Esophagus squamous epithelium (tissue), 5 donors: ENCODE data around the gene ZNF57. TPM values are rescaled to one million over a fixed set of nuclear protein-coding genes. Genes with fewer than 3 reads are reported as not detected.
"Not testable (repeated sequence)": the region's sequence is repeated elsewhere in the genome, so short reads cannot be mapped to it uniquely, and the experiment has no call there.

Source experiments
- DNase-seq: peaks from one replicate; lab custom pipeline; 2025; lab: John Stamatoyannopoulos, UW
- H3K27ac ChIP-seq, 4 donors: fragments of 200-600 bp; sonication (generic); one replicate each; pipeline ENCODE4 v1.5.1; 2016 to 2019; ENCODE audit warnings: mild to moderate bottlenecking in 1 of 4
- H3K27me3 ChIP-seq, 4 donors: fragments of 200-600 bp; sonication (generic); 1 replicate in 3 of 4; 2 replicates in 1 of 4; pipeline versions ENCODE4 v1.5.1 to v1.6.0; 2017 to 2021; ENCODE audit warnings: antibody characterized with exemption in 1 of 4
- H3K36me3 ChIP-seq, 3 donors: fragments of 200-600 bp; sonication (generic); one replicate each; pipeline ENCODE4 v1.5.1; 2016 to 2019
- H3K4me1 ChIP-seq, 3 donors: fragments of 200-600 bp; sonication (generic); one replicate each; pipeline ENCODE4 v1.5.1; 2017 to 2019
- H3K4me3 ChIP-seq, 4 donors: fragments of 200-600 bp; sonication (generic); 1 replicate in 3 of 4; 2 replicates in 1 of 4; pipeline ENCODE4 v1.5.1; 2016 to 2019; ENCODE audit warnings: mild to moderate bottlenecking in 2 of 4, moderate library complexity in 1 of 4
- H3K9me3 ChIP-seq, 3 donors: fragments of 200-600 bp; sonication (generic); one replicate each; pipeline ENCODE4 v1.5.1; 2016 to 2019
- CTCF ChIP-seq, 6 experiments: fragments of 450-650 bp in 4 of 6; fragments of 200-600 bp in 2 of 6; sonication (generic) in 2 of 6; IDR thresholded peaks; one replicate each; pipeline ENCODE4 v1.5.1; 2016 to 2019; ENCODE audit warnings: antibody characterized with exemption in 6 of 6, mild to moderate bottlenecking in 4 of 6, moderate library complexity in 4 of 6
- POLR2A ChIP-seq, 4 donors: fragments of 450-650 bp; IDR thresholded peaks; one replicate each; pipeline ENCODE4 v1.6.1; 2017; ENCODE audit warnings: antibody characterized with exemption in 4 of 4, mild to moderate bottlenecking in 4 of 4, moderate library complexity in 3 of 4
- WGBS, 2 donors: methylation state at CpG; one replicate each; pipeline ENCODE4 v1.1.5; 2018; 5-methylcytosine and 5-hydroxymethylcytosine counted together
- intact Hi-C: fragments of 100-400 bp; cut with DNase I; formaldehyde crosslinking; loops from one replicate; pipeline ENCODE4 v1.15.0; 2022
- total RNA-seq, 4 donors: library from RNA; depleted of rRNA; stranded (reverse); fragments of >200 nt; gene quantifications; one replicate each; pipeline ENCODE4 v1.1.0, GENCODE V29; 2016
- donor health status: DM: yes; HTN: yes; CAD: no.

ZNF57 gene
- total RNA-seq, 4 donors from 2014 or later: 7.2 to 13.7 (median 9.8) TPM

- intact Hi-C loops: no loop called here
- Histone ChIP-seq H3K27ac (no peak overlapping the region), H3K36me3 (no peaks in the 10 kb centered on the region), H3K27me3 (no peaks in the 10 kb centered on the region), H3K4me3 (no peak overlapping the region), H3K4me1 (peaks cover 0 to 11% (median 0%) of the 10 kb centered on the region in 3 donors), H3K9me3 (peaks cover 0 to 10% (median 7%) of the 10 kb centered on the region in 3 donors)
- DNase-seq: no peak
- TF ChIP-seq CTCF (IDR thresholded peaks at IDR 0.05): no peak
- no peak for TF ChIP-seq POLR2A (IDR thresholded peaks at IDR 0.05)
- 81 to 85% methylated on average over 13 to 14 of the region's 14 CpGs for WGBS, 2 donors
These were observed 16.9 kb upstream of the ZNF57 start for GRCh38 chr19:2883686-2884439.

- Histone ChIP-seq H3K9me3 (peaks cover 0 to 1% (median 0%) of the 10 kb centered on the region in 3 donors), H3K36me3 (no peaks in the 10 kb centered on the region), H3K27me3 (no peaks in the 10 kb centered on the region), H3K4me3 (no peak overlapping the region), H3K27ac (no peak overlapping the region), H3K4me1 (peaks cover 0 to 11% (median 0%) of the 10 kb centered on the region in 3 donors)
- intact Hi-C loops: no loop called here
- no peak for DNase-seq
- 79 to 95% methylated on average over 4 to 8 of the region's 17 CpGs for whole genome bisulfite sequencing, 2 donors
- TF ChIP-seq POLR2A (IDR thresholded peaks at IDR 0.05) (no peak), CTCF (IDR thresholded peaks at IDR 0.05) (no peak)
These were observed 15.0 kb upstream of the ZNF57 start for GRCh38 chr19:2885736-2886135.

- WGBS, 2 donors: 24 to 26% methylated on average over 8 to 9 of the region's 9 CpGs
- peaks cover 0 to 11% (median 0%) of the 10 kb centered on the region in 3 donors for H3K4me1 ChIP-seq
- TF ChIP-seq CTCF (IDR thresholded peaks at IDR 0.05) (peak; percentile 53 to 69 (median 58)), POLR2A (IDR thresholded peaks at IDR 0.05) (no peak)
- H3K9me3 ChIP-seq: no peaks in the 10 kb centered on the region
- intact Hi-C loops: no loop called here
- DNase-seq: no peak
- H3K4me3 ChIP-seq: no peak overlapping the region
- H3K27ac ChIP-seq: no peak overlapping the region
- no peaks in the 10 kb centered on the region for H3K36me3 ChIP-seq
- H3K27me3 ChIP-seq: no peaks in the 10 kb centered on the region
These were observed 13.3 kb upstream of the ZNF57 start for GRCh38 chr19:2887391-2887914.

GRCh38 chr19:2888731-2889224, 11.9 kb upstream of the ZNF57 start:
- TF ChIP-seq POLR2A (IDR thresholded peaks at IDR 0.05) (no peak), CTCF (IDR thresholded peaks at IDR 0.05) (peak in 1 of 6 experiments; percentile 28)
- intact Hi-C loops: no loop called here
- no peaks in the 10 kb centered on the region for H3K27me3 ChIP-seq

GRCh38 chr19:2890531-2890930, 10.2 kb upstream of the ZNF57 start:
- H3K27me3 ChIP-seq, H3K27ac ChIP-seq, H3K9me3 ChIP-seq, H3K36me3 ChIP-seq, H3K4me3 ChIP-seq, DNase-seq: not testable (repeated sequence)
- H3K4me1 ChIP-seq: peaks cover 0 to 11% (median 0%) of the 10 kb centered on the region in 3 donors
- WGBS, 2 donors: 64 to 75% methylated on average over 8 of the region's 8 CpGs
- intact Hi-C loops: loop anchor here (10.0 kb wide), 1 partner anchor 54 kb away; the partner anchor contains the start of gene ZNF77

More at GRCh38 chr19:2888731-2889224, 11.9 kb upstream of the ZNF57 start:
- Histone ChIP-seq H3K9me3 (no peaks in the 10 kb centered on the region), H3K36me3 (no peaks in the 10 kb centered on the region), H3K4me3 (peak overlapping the region in 3 of 4 donors; percentile 27 to 35 (median 31)), H3K27ac (peak overlapping the region in 2 of 4 donors; percentile 62 to 66), H3K4me1 (peaks cover 0 to 11% (median 0%) of the 10 kb centered on the region in 3 donors)
- no peak for DNase-seq
- 80 to 100% methylated on average over 3 to 23 of the region's 37 CpGs for WGBS, 2 donors
